ENCODE measurements around the gene NRIP1. TPM values are rescaled to one million over a fixed set of nuclear protein-coding genes. Genes with fewer than 3 reads are reported as not detected.
A peak's percentile ranks its signal among the peaks of the same experiment; 100 is the strongest.

The NRIP1 gene
- 10 to 100 TPM; 49.4 to 67.8 (median 53.8) TPM for total RNA-seq
- 1 to 10 TPM; 5.2 to 7.4 (median 6.5) TPM for polyA plus RNA-seq
- long read RNA-seq, donor 1, full-length matches to known transcripts: 2 of 2 reads
- long read RNA-seq, donor 1, partial matches to known transcripts: 0 of 2 reads
- long read RNA-seq, donor 1, other reads (novel, unspliced or antisense): 0 of 2 reads
- long read RNA-seq, donor 2, full-length matches to known transcripts: 5 of 5 reads
- long read RNA-seq, donor 2, partial matches to known transcripts: 0 of 5 reads
- long read RNA-seq, donor 2, other reads (novel, unspliced or antisense): 0 of 5 reads

GRCh38 chr21:15064576-15065391, at the start of gene NRIP1:
TSS of gene NRIP1 (minus strand) at chr21:15065000. CDS start at chr21:14968192, 96,808 bp downstream.
- H3K27me3 ChIP-seq (replicated peaks in 1 of 7): no peaks in the 10 kb centered on the region
- H3K36me3 ChIP-seq: no peaks in the 10 kb centered on the region
- H3K4me1 ChIP-seq: peaks cover 17 to 58% (median 46%) of the 10 kb centered on the region in 6 donors
- H3K4me3 ChIP-seq: peak within 1 kb of the TSS; percentile 70 to 87 (median 74)
- intact Hi-C loops (cut with DNase I; ENCODE audit: low total_unique reads): loop anchor here (5.0 to 10.0 kb wide), 2 partner anchors 423 to 680 kb away; partner anchors contain the start of gene HSPA13
- peak within 1 kb of the TSS; percentile 92 to 99 (median 97) for H3K27ac ChIP-seq
- H3K9me3 ChIP-seq: no peaks in the 10 kb centered on the region
- peak; percentile 98 for DNase-seq
- TF ChIP-seq POLR2AphosphoS5 (IDR thresholded peaks at IDR 0.05): peak; percentile 87 to 95 (median 94)
- peak in 2 of 3 donors; percentile 84 to 86 for TF ChIP-seq POLR2A (IDR thresholded peaks at IDR 0.05)
- no peak for TF ChIP-seq CTCF (IDR thresholded peaks at IDR 0.05 in 8 of 11, conservative IDR thresholded peaks at IDR 0.05 in 3 of 11)
- 0 to 1% (median 0%) methylated on average over 42 to 116 of the region's 116 CpGs for WGBS, 5 donors

- H3K27ac ChIP-seq: no peak overlapping the region
- intact Hi-C loops (cut with DNase I; ENCODE audit: low total_unique reads): no loop called here
- 47 to 84% (median 60%) methylated on average over 4 of the region's 4 CpGs for WGBS, 5 donors
- H3K4me3 ChIP-seq: no peak overlapping the region
- H3K36me3 ChIP-seq: no peaks in the 10 kb centered on the region
- no peaks in the 10 kb centered on the region for H3K4me1 ChIP-seq
- no peak for DNase-seq
- no peaks in the 10 kb centered on the region for H3K27me3 ChIP-seq (replicated peaks in 1 of 7)
- no peaks in the 10 kb centered on the region for H3K9me3 ChIP-seq
- TF ChIP-seq CTCF (IDR thresholded peaks at IDR 0.05 in 8 of 11, conservative IDR thresholded peaks at IDR 0.05 in 3 of 11) (no peak), POLR2A (IDR thresholded peaks at IDR 0.05) (no peak), POLR2AphosphoS5 (IDR thresholded peaks at IDR 0.05) (no peak)
These were observed 48.1 kb upstream of the NRIP1 start for GRCh38 chr21:15112858-15113257.

- H3K9me3 ChIP-seq: no peaks in the 10 kb centered on the region
- no peaks in the 10 kb centered on the region for H3K4me1 ChIP-seq
- no peak for TF ChIP-seq POLR2A (IDR thresholded peaks at IDR 0.05)
- no peak for TF ChIP-seq CTCF (IDR thresholded peaks at IDR 0.05 in 8 of 11, conservative IDR thresholded peaks at IDR 0.05 in 3 of 11)
- no peaks in the 10 kb centered on the region for H3K27me3 ChIP-seq (replicated peaks in 1 of 7)
- H3K36me3 ChIP-seq: no peaks in the 10 kb centered on the region
- intact Hi-C loops (cut with DNase I; ENCODE audit: low total_unique reads): no loop called here
- no peak overlapping the region for H3K4me3 ChIP-seq
- DNase-seq: no peak
- H3K27ac ChIP-seq: no peak overlapping the region
- WGBS, 5 donors: 84 to 97% (median 89%) methylated on average over 2 of the region's 2 CpGs
These were observed 44.0 kb upstream of the NRIP1 start for GRCh38 chr21:15108801-15109200.

GRCh38 chr21:15104470-15104869, 39.7 kb upstream of the NRIP1 start:
- Histone ChIP-seq H3K27ac (no peak overlapping the region), H3K27me3 (replicated peaks in 1 of 7) (no peaks in the 10 kb centered on the region), H3K4me3 (no peak overlapping the region), H3K9me3 (no peaks in the 10 kb centered on the region), H3K36me3 (no peaks in the 10 kb centered on the region), H3K4me1 (no peaks in the 10 kb centered on the region)
- WGBS, 5 donors: 94 to 98% (median 96%) methylated on average over 3 of the region's 3 CpGs
- DNase-seq: no peak
- intact Hi-C loops (cut with DNase I; ENCODE audit: low total_unique reads): no loop called here
- TF ChIP-seq POLR2AphosphoS5 (IDR thresholded peaks at IDR 0.05) (no peak), POLR2A (IDR thresholded peaks at IDR 0.05) (no peak), CTCF (IDR thresholded peaks at IDR 0.05 in 8 of 11, conservative IDR thresholded peaks at IDR 0.05 in 3 of 11) (no peak)

All from spleen (tissue), 13 donors.